NB4 (cell line): Measurements from ENCODE around the gene DHTKD1.

ENCODE experiments used
- CTCF ChIP-seq: IDR thresholded peaks from one replicate; pipeline ENCODE4 v1.5.1; 2012; ENCODE audit warnings: low read depth, low read length
- POLR2A ChIP-seq: IDR thresholded peaks from 2 replicates; pipeline ENCODE4 v1.6.1; 2011; ENCODE audit warnings: mild to moderate bottlenecking; ENCODE audit not compliant: insufficient read length; ENCODE audit errors: extremely low read depth

DNA sequence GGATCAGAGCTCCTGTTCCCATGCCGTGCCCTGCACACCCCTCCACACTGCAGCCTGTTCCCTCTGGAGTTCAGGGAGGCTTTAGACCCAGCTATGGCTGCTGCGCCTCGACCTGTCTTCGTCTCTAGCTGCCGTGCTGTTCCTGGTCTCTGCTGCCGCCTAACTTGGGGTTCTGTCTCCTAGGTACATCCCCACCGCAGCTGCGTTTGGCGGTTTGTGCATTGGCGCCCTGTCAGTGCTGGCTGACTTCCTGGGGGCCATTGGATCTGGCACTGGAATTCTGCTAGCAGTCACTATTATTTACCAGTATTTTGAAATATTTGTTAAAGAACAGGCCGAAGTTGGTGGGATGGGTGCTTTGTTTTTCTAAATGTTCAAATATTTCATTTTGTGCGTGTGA, 95.3 kb downstream of the DHTKD1 start:
- TF ChIP-seq CTCF (no peak), POLR2A (no peak)
